PC-3 (cell line): ENCODE results near the gene PEPD. TPM values are rescaled to one million over a fixed set of nuclear protein-coding genes. Genes with fewer than 3 reads are reported as not detected.
A peak's percentile ranks its signal among the peaks of the same experiment; 100 is the strongest.

Source experiments
- ATAC-seq: fragments of 200-7000 bp; cut with Tn5 transposase; 2 replicates; pipeline ENCODE4 v1.9.1; 2020; ENCODE audit warnings: mild to moderate bottlenecking, moderate library complexity
- Bru-seq: library from RNA; stranded (reverse); fragments of 400-500 nt; gene quantifications from one replicate; lab custom pipeline; 2021; lab: Mats Ljungman, UMichigan
- BruChase-seq, 2 experiments: library from RNA; stranded (reverse); fragments of 400-500 nt; gene quantifications; one replicate each; lab custom pipeline; 2021; lab: Mats Ljungman, UMichigan
- BruUV-seq: library from RNA; stranded (reverse); fragments of 400-500 nt; replicated peaks from 2 replicates; lab custom pipeline; 2021; lab: Mats Ljungman, UMichigan
- CTCF ChIA-PET: fragments of 300-600 bp; sonication (Branson Sonifier 250); formaldehyde crosslinking; loops from one replicate; lab custom pipeline; 2022; ENCODE audit warnings: antibody characterized with exemption; lab: Charles Lee
- POLR2A ChIA-PET: fragments of 300-600 bp; sonication (Branson Sonifier 250); formaldehyde crosslinking; loops from one replicate; lab custom pipeline; 2022; ENCODE audit warnings: antibody characterized with exemption; ENCODE audit not compliant: unreplicated experiment; lab: Charles Lee
- DNase-seq: peaks from one replicate; pipeline ENCODE4 v3.0.0-alpha.2; 2015
- H2AFZ ChIP-seq: fragments of 300-600 bp; sonication (generic); 2 replicates; pipeline ENCODE4 v1.6.0; 2016; ENCODE audit warnings: antibody characterized with exemption, low read length
- H3F3A ChIP-seq: fragments of 300-600 bp; sonication (generic); one replicate; pipeline ENCODE4 v1.6.0; 2017; ENCODE audit warnings: antibody characterized with exemption, low read length, control low read depth, mild to moderate bottlenecking; ENCODE audit not compliant: unreplicated experiment
- H3K27ac ChIP-seq: fragments of 300-600 bp; sonication (generic); 2 replicates; pipeline ENCODE4 v1.5.1; 2016; ENCODE audit warnings: mild to moderate bottlenecking, low read length
- H3K27me3 ChIP-seq: fragments of 300-600 bp; sonication (generic); 2 replicates; pipeline ENCODE4 v1.6.1; 2016; ENCODE audit warnings: low read length, mixed read lengths
- H3K36me3 ChIP-seq: fragments of 300-600 bp; sonication (generic); 2 replicates; pipeline ENCODE4 v1.6.1; 2016; ENCODE audit warnings: low read depth, mixed run types, low read length, mixed read lengths
- H3K4me1 ChIP-seq: fragments of 300-600 bp; sonication (generic); 2 replicates; pipeline ENCODE4 v1.5.1; 2016; ENCODE audit warnings: low read length; ENCODE audit not compliant: insufficient read depth
- H3K4me2 ChIP-seq: fragments of 300-600 bp; sonication (generic); 2 replicates; pipeline ENCODE4 v1.6.0; 2016; ENCODE audit warnings: low read length
- H3K4me3 ChIP-seq: fragments of 300-600 bp; sonication (generic); 2 replicates; pipeline ENCODE4 v1.5.1; 2016; ENCODE audit warnings: mild to moderate bottlenecking, low read length, mixed read lengths
- H3K79me2 ChIP-seq: fragments of 300-600 bp; sonication (generic); 2 replicates; pipeline ENCODE4 v1.6.1; 2017; ENCODE audit warnings: low read length, mixed read lengths
- H3K9ac ChIP-seq: fragments of 300-600 bp; sonication (generic); 2 replicates; pipeline ENCODE4 v1.6.0; 2016; ENCODE audit warnings: mild to moderate bottlenecking, low read length
- H3K9me2 ChIP-seq: fragments of 300-600 bp; sonication (generic); replicated peaks from 2 replicates; pipeline ENCODE4 v1.6.1; 2016; ENCODE audit warnings: mixed run types, low read length, mixed read lengths
- H3K9me3 ChIP-seq: fragments of 300-600 bp; sonication (generic); 2 replicates; pipeline ENCODE4 v1.6.1; 2016; ENCODE audit warnings: low read length, mixed read lengths
- H4K20me1 ChIP-seq: fragments of 300-600 bp; sonication (generic); 2 replicates; pipeline ENCODE4 v1.6.1; 2016; ENCODE audit warnings: low read length, mixed read lengths
- CTCF ChIP-seq: fragments of 300-600 bp; sonication (generic); conservative IDR thresholded peaks from 2 replicates; pipeline ENCODE4 v1.5.1; 2017; ENCODE audit warnings: antibody characterized with exemption, low read depth, mild to moderate bottlenecking, low read length
- EZH2 ChIP-seq: fragments of 300-600 bp; sonication (generic); IDR thresholded peaks from one replicate; pipeline ENCODE4 v1.6.1; 2017; ENCODE audit warnings: antibody characterized with exemption, mild to moderate bottlenecking, low read length; ENCODE audit not compliant: unreplicated experiment
- EZH2phosphoT487 ChIP-seq: fragments of 300-600 bp; sonication (generic); IDR thresholded peaks from 2 replicates; pipeline ENCODE4 v1.6.1; 2018; ENCODE audit warnings: mild to moderate bottlenecking, antibody characterized with exemption, low read length, borderline replicate concordance
- intact Hi-C: fragments of 100-400 bp; cut with micrococcal nuclease; formaldehyde crosslinking; loops from 2 replicates; pipeline ENCODE4 v1.9.0; 2023
- long read RNA-seq: library from polyadenylated mRNA; unstranded; transcript quantifications from one replicate; pipeline ENCODE4 v2.0.0, GENCODE V29; 2021; ENCODE audit not compliant: unreplicated experiment
- total RNA-seq: library from RNA; depleted of rRNA; stranded (reverse); fragments of >200 nt; gene quantifications from 2 replicates; pipeline ENCODE4 v1.2.3, GENCODE V29; 2014; rRNA removed

PEPD gene
- total RNA-seq = 53.4 and 59.0 TPM in 2 replicates
- Bru-seq, nascent RNA = percentile 51 among the genes with signal in this experiment
- percentile 56 among the genes with signal in this experiment for BruChase-seq, experiment 1, labeled RNA remaining after a 6-hour chase
- BruChase-seq, experiment 2, labeled RNA remaining after a 2-hour chase = percentile 58 among the genes with signal in this experiment
- long read RNA-seq, transcript PEPD-201 (15 exons, 1,910 nt) = major isoform, 100 of 127 reads
- long read RNA-seq, partial matches to known transcripts = 12 of 127 reads
- long read RNA-seq, other reads (novel, unspliced or antisense) = 13 of 127 reads

GRCh38 chr19:33521480-33522370 lies at the start of gene PEPD:
Gene PEPD (minus strand): TSS chr19:33521791. CDS start chr19:33521760, 31 bp downstream.
- ChIA-PET POLR2A (no interaction called here), CTCF (no interaction called here)
- peak within 1 kb of the TSS; percentile 97 for H3K4me2 ChIP-seq
- no peak within 1 kb of the TSS for H3K27ac ChIP-seq
- no peak for TF ChIP-seq EZH2phosphoT487
- TF ChIP-seq CTCF = no peak
- no peak for TF ChIP-seq EZH2
- peak within 1 kb of the TSS; percentile 56 for H2AFZ ChIP-seq
- DNase-seq (peak; percentile 79), ATAC-seq (peak; percentile 95)
- H4K20me1 ChIP-seq = no peaks in the 10 kb centered on the region
- no peaks in the 10 kb centered on the region for H3K27me3 ChIP-seq
- peak within 1 kb of the TSS; percentile 81 for H3K9ac ChIP-seq
- BruUV-seq = no TSS peak
- peaks cover 3% of the 10 kb centered on the region; the same call in 1 of the 2 replicates for H3K4me1 ChIP-seq
- H3K36me3 ChIP-seq = no peaks in the 10 kb centered on the region
- no peaks in the 10 kb centered on the region for H3K9me2 ChIP-seq
- intact Hi-C loops = loop anchor here (1.0 to 5.0 kb wide), 2 partner anchors 49 to 91 kb away; no protein-coding TSS in a partner anchor
- H3K4me3 ChIP-seq = peak within 1 kb of the TSS; percentile 92
- H3K79me2 ChIP-seq = peaks cover 8% of the 10 kb centered on the region; the same call in 1 of the 2 replicates
- no peaks in the 10 kb centered on the region for H3F3A ChIP-seq
- no peaks in the 10 kb centered on the region for H3K9me3 ChIP-seq

- Histone ChIP-seq H3K79me2 (no peaks in the 10 kb centered on the region), H3K9ac (no peak overlapping the region), H3K27me3 (peaks cover 20% of the 10 kb centered on the region; the same call in 1 of the 2 replicates), H3K9me2 (no peaks in the 10 kb centered on the region), H3K36me3 (no peaks in the 10 kb centered on the region), H3K27ac (no peak overlapping the region), H4K20me1 (no peaks in the 10 kb centered on the region), H3K9me3 (no peaks in the 10 kb centered on the region), H3K4me2 (no peak overlapping the region), H3F3A (no peaks in the 10 kb centered on the region), H3K4me3 (no peak overlapping the region), H3K4me1 (no peaks in the 10 kb centered on the region), H2AFZ (no peak overlapping the region)
- TF ChIP-seq EZH2 (no peak), EZH2phosphoT487 (no peak), CTCF (no peak)
- CTCF ChIA-PET = no interaction called here
- no TSS peak for BruUV-seq
- no peak for ATAC-seq
- intact Hi-C loops = no loop called here
- POLR2A ChIA-PET = no interaction called here
- no peak for DNase-seq
These were observed 48.2 kb upstream of the PEPD start for GRCh38 chr19:33569821-33570220.
